ENCODE measurements around the gene CBX2. TPM values are rescaled to one million over a fixed set of nuclear protein-coding genes. Genes with fewer than 3 reads are reported as not detected.

Gene CBX2
- polyA plus RNA-seq, 1 of the 3 experiments (the other 2 are of a cell fraction), result 22.4 TPM

DNA sequence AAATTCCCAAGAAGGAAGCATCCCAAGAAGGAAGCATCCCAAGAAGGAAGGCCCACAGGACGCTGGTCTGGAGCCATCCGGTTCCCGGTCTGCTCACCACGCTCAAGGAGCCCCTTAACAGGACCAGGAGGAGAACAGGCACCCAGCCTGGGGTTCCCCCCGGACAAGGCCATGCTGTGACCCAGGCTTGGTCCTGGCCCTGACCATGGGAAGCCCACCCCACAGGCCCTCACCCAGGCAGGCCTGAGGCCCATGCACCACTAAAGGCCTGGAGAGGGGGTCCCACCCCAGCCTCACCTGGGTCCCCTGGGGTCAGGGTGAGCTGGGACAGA is 47.5 kb upstream of the CBX2 start:
- 95% methylated on average over 4 of the region's 5 CpGs for WGBS (ENCODE audit: low lambda C conversion rate)
- no peak overlapping the region for H2AFZ ChIP-seq (ENCODE audit: low read depth)
- POLR2A ChIA-PET, result no interaction called here
- H3K4me1 ChIP-seq (ENCODE audit: control insufficient read depth in 1 of 2, insufficient read depth in 2 of 2, low read depth in 1 of 2, low read length in 1 of 2), result peaks cover 0 to 8% of the 10 kb centered on the region in 2 experiments; a peak in 1 of 4 replicates
- CTCF ChIA-PET, result interaction anchor here (3.6 kb wide), 1 partner anchor 11 kb away, joined by 23 read pairs; no protein-coding TSS in a partner anchor
- H3K36me3 ChIP-seq (replicated peaks in 1 of 2; ENCODE audit: control insufficient read depth in 1 of 2, insufficient read depth in 2 of 2, low read length in 1 of 2), result no peaks in the 10 kb centered on the region
- no peaks in the 10 kb centered on the region for H3K27me3 ChIP-seq (ENCODE audit: insufficient read depth)
- no peak overlapping the region for H3K9ac ChIP-seq
- no peak overlapping the region for H3K4me3 ChIP-seq (ENCODE audit: low read depth in 2 of 2, low read length in 1 of 2)
- H3F3A ChIP-seq (replicated peaks; ENCODE audit: insufficient read depth), result no peaks in the 10 kb centered on the region
- TF ChIP-seq FOSL2 (IDR thresholded peaks at IDR 0.05; ENCODE audit: borderline replicate concordance, low read depth) (no peak), EZH2phosphoT487 (IDR thresholded peaks at IDR 0.05; ENCODE audit: borderline replicate concordance, low read depth) (no peak), TCF12 (IDR thresholded peaks at IDR 0.05) (no peak), ZBTB33 (IDR thresholded peaks at IDR 0.05; ENCODE audit: borderline replicate concordance, low read depth) (no peak), RAD21 (IDR thresholded peaks at IDR 0.05; ENCODE audit: low read length) (no peak)
- H3K27ac ChIP-seq (ENCODE audit: low read depth in 2 of 2, low read length in 1 of 2), result no peak overlapping the region
- no peaks in the 10 kb centered on the region for H3K9me3 ChIP-seq
- no peaks in the 10 kb centered on the region for H4K20me1 ChIP-seq (ENCODE audit: insufficient read depth)
- no peak for DNase-seq
- H3K79me2 ChIP-seq (ENCODE audit: insufficient read depth), result no peaks in the 10 kb centered on the region
- no peaks in the 10 kb centered on the region for H3K9me2 ChIP-seq
- H3K4me2 ChIP-seq, result no peak overlapping the region

GRCh38 chr17:79730769-79731483 is 47.0 kb upstream of the CBX2 start, which contains the start of gene ENPP7:
ENPP7 (plus strand) TSS chr17:79730943; CDS start chr17:79731140, 197 bp downstream.
- TF ChIP-seq CHD2 (IDR thresholded peaks at IDR 0.05; ENCODE audit: low read length, partially characterized antibody) (no peak), SMC3 (IDR thresholded peaks at IDR 0.05; ENCODE audit: low read depth, low read length) (no peak), NFIC (IDR thresholded peaks at IDR 0.05; ENCODE audit: borderline replicate concordance) (no peak), USF1 (IDR thresholded peaks at IDR 0.05; ENCODE audit: borderline replicate concordance, low read depth) (no peak), EP300 (IDR thresholded peaks at IDR 0.05; ENCODE audit: borderline replicate concordance in 1 of 2, low read depth in 1 of 2, low read length in 1 of 2) (no peak), RXRA (IDR thresholded peaks at IDR 0.05; ENCODE audit: borderline replicate concordance, low read depth) (no peak), GABPA (IDR thresholded peaks at IDR 0.05; ENCODE audit: low read depth) (no peak), ZBTB33 (IDR thresholded peaks at IDR 0.05; ENCODE audit: borderline replicate concordance, low read depth) (no peak), NRF1 (IDR thresholded peaks at IDR 0.05; ENCODE audit: low read depth, low read length) (no peak), JUND (IDR thresholded peaks at IDR 0.05) (no peak), FOXM1 (IDR thresholded peaks at IDR 0.05; ENCODE audit: low read depth) (no peak)
- ChIA-PET POLR2A (no interaction called here), CTCF (interaction anchor here (3.6 kb wide), 1 partner anchor 11 kb away, joined by 23 read pairs; no protein-coding TSS in a partner anchor)
- Histone ChIP-seq H3K9me2 (no peaks in the 10 kb centered on the region), H3K4me2 (no peak within 1 kb of the TSS), H3K79me2 (ENCODE audit: insufficient read depth) (no peaks in the 10 kb centered on the region), H3K4me3 (ENCODE audit: low read depth in 2 of 2, low read length in 1 of 2) (no peak within 1 kb of the TSS), H4K20me1 (ENCODE audit: insufficient read depth) (no peaks in the 10 kb centered on the region), H3K27me3 (ENCODE audit: insufficient read depth) (no peaks in the 10 kb centered on the region), H3K27ac (ENCODE audit: low read depth in 2 of 2, low read length in 1 of 2) (no peak within 1 kb of the TSS), H3K36me3 (replicated peaks in 1 of 2; ENCODE audit: control insufficient read depth in 1 of 2, insufficient read depth in 2 of 2, low read length in 1 of 2) (no peaks in the 10 kb centered on the region), H3K9ac (no peak within 1 kb of the TSS), H2AFZ (ENCODE audit: low read depth) (no peak within 1 kb of the TSS), H3K9me3 (no peaks in the 10 kb centered on the region), H3K4me1 (ENCODE audit: control insufficient read depth in 1 of 2, insufficient read depth in 2 of 2, low read depth in 1 of 2, low read length in 1 of 2) (peaks cover 0 to 8% of the 10 kb centered on the region in 2 experiments; a peak in 1 of 4 replicates), H3F3A (replicated peaks; ENCODE audit: insufficient read depth) (no peaks in the 10 kb centered on the region)
- 85% methylated on average over 27 of the region's 33 CpGs for WGBS (ENCODE audit: low lambda C conversion rate)
- no peak for DNase-seq

Data from SK-N-SH (cell line).